ENCODE data around the gene EEF1G.

EEF1G gene

DNA sequence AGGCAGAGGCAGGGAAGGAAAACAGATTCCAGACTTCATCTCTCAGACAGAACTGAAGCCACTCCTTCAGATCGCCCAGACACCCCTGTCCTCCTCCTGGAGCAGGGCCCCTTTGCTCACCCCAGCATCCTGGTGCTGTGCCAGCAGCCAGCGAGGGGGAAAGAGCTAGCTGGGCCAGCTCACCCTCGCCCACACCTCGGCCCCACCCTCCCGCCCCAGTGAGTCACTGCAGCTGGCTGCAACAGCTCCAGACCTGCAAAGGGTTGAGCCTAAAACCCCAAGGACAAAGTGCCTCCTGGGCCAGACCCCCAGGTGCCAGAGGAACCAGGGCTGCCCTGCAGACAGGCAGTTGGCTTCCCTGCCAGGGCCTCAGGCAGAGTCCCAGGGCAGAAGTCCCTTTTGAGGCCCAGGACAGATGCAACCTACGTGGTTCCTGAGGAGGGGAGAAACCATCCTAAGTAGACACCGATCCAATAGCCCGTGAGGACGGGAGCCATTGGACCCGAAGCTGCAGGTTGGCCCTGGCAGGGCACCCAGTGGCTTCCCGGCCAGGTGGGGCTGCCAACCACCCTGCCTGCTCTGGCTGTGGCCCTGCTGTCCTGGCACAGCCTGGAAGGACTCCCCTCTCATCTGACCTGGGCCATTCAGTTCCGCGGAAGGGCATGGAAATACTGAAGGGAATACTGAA lies 34.3 kb downstream of the EEF1G start:
- Mint-ChIP-seq H3K27me3 (ENCODE audit: low read depth, poor library complexity) (peaks cover 36% of the 10 kb centered on the region), H3K27ac (no peak overlapping the region), H3K36me3 (ENCODE audit: low read depth) (peaks cover 8% of the 10 kb centered on the region), H3K4me1 (peaks cover 71% of the 10 kb centered on the region), H3K9me3 (no peaks in the 10 kb centered on the region), H3K4me3 (no peak overlapping the region)
- TF ChIP-seq, protein P1, sequence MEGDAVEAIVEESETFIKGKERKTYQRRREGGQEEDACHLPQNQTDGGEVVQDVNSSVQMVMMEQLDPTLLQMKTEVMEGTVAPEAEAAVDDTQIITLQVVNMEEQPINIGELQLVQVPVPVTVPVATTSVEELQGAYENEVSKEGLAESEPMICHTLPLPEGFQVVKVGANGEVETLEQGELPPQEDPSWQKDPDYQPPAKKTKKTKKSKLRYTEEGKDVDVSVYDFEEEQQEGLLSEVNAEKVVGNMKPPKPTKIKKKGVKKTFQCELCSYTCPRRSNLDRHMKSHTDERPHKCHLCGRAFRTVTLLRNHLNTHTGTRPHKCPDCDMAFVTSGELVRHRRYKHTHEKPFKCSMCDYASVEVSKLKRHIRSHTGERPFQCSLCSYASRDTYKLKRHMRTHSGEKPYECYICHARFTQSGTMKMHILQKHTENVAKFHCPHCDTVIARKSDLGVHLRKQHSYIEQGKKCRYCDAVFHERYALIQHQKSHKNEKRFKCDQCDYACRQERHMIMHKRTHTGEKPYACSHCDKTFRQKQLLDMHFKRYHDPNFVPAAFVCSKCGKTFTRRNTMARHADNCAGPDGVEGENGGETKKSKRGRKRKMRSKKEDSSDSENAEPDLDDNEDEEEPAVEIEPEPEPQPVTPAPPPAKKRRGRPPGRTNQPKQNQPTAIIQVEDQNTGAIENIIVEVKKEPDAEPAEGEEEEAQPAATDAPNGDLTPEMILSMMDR (IDR thresholded peaks at IDR 0.05), result no peak
- DNase-seq, result no peak

GRCh38 chr11:62538470-62539237 lies 35.0 kb downstream of the EEF1G start:
- no peak for DNase-seq
- H3K4me1 Mint-ChIP-seq, result peaks cover 70% of the 10 kb centered on the region
- peak overlapping the region; percentile 44 for H3K27ac Mint-ChIP-seq
- no peaks in the 10 kb centered on the region for H3K9me3 Mint-ChIP-seq
- peaks cover 28% of the 10 kb centered on the region for H3K27me3 Mint-ChIP-seq (ENCODE audit: low read depth, poor library complexity)
- H3K36me3 Mint-ChIP-seq (ENCODE audit: low read depth), result peaks cover 13% of the 10 kb centered on the region
- H3K4me3 Mint-ChIP-seq, result no peak overlapping the region
- TF ChIP-seq, protein P1 (IDR thresholded peaks at IDR 0.05), result no peak

DNA sequence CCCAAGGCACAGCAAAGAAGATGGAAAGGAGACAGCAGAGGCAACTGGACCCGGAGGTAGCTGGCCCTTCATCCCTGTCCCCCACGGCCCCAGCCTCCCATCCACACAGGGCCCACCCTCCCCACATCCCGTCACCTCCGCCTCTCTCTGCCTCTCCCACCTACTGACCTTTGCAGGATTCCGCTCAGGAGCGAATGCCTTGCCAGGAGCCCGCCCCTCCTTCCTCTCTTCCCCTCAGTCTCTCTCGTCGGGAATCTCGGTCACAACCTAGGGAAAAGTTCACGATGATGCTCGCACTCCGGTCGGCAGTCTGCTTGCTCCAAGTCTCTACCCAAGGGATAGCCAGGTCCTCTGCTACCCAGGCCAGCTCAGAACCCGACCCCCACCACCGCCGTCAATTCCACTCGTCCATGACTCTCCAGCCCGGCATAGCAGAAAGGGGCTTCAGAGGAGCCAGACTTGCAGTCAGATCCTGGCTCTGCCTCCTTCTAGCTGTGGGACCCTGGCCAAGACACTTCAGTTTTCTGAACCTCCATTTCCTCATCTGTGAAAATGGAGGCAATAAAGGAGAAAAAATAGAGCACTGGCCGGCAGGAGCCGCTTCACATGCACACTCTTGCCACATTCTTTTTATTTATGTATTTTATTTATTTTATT lies 37.3 kb downstream of the EEF1G start:
- Mint-ChIP-seq H3K4me1 (peaks cover 49% of the 10 kb centered on the region), H3K27ac (no peak overlapping the region), H3K27me3 (ENCODE audit: low read depth, poor library complexity) (peaks cover 11% of the 10 kb centered on the region), H3K4me3 (no peak overlapping the region), H3K36me3 (ENCODE audit: low read depth) (peaks cover 34% of the 10 kb centered on the region), H3K9me3 (no peaks in the 10 kb centered on the region)
- TF ChIP-seq, protein P1 (IDR thresholded peaks at IDR 0.05), result no peak
- DNase-seq, result no peak

GRCh38 chr11:62535802-62536201 lies 37.9 kb downstream of the EEF1G start:
- TF ChIP-seq, protein P1 (IDR thresholded peaks at IDR 0.05), result no peak
- Mint-ChIP-seq H3K36me3 (ENCODE audit: low read depth) (peaks cover 40% of the 10 kb centered on the region), H3K9me3 (no peaks in the 10 kb centered on the region), H3K4me3 (no peak overlapping the region), H3K4me1 (peaks cover 43% of the 10 kb centered on the region), H3K27me3 (ENCODE audit: low read depth, poor library complexity) (peaks cover 11% of the 10 kb centered on the region), H3K27ac (no peak overlapping the region)
- DNase-seq, result no peak

GRCh38 chr11:62534779-62535545 lies 38.7 kb downstream of the EEF1G start:
- no peak overlapping the region for H3K27ac Mint-ChIP-seq
- peaks cover 11% of the 10 kb centered on the region for H3K27me3 Mint-ChIP-seq (ENCODE audit: low read depth, poor library complexity)
- peaks cover 36% of the 10 kb centered on the region for H3K4me1 Mint-ChIP-seq
- no peak for DNase-seq
- H3K4me3 Mint-ChIP-seq, result no peak overlapping the region
- TF ChIP-seq, protein P1 (IDR thresholded peaks at IDR 0.05), result no peak
- H3K36me3 Mint-ChIP-seq (ENCODE audit: low read depth), result peaks cover 49% of the 10 kb centered on the region
- H3K9me3 Mint-ChIP-seq, result no peaks in the 10 kb centered on the region
